NCI-H748 (cell line): ENCODE data around the gene PDCD5.
"Not testable (repeated sequence)": the region's sequence is repeated elsewhere in the genome, so short reads cannot be mapped to it uniquely, and the experiment has no call there.

ENCODE experiments used
- DNase-seq: peaks from one replicate; lab custom pipeline; 2025; ENCODE audit not compliant: unreplicated experiment; lab: John Stamatoyannopoulos, UW

The PDCD5 gene

DNA sequence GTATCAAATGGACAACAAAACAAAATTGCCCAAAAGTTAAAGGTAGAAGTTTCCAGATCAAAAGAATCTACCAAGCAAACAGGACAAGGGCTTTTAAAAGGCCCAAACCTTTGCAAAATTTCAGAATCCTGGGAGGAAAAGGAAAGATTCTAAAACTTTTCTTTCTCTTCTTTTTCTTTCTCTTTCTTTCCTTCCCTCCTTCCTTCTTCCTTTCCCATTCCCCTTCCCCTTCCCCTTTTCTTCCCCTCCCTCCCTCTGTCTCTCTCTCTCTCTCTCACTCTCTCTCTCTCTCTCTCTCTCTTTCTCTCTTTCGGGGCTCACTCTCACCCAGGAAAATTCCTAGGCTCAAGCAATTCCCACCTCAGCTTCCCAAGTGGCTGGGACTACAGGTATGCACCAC is 4.2 kb upstream of the PDCD5 start:
- no peak for DNase-seq

DNA sequence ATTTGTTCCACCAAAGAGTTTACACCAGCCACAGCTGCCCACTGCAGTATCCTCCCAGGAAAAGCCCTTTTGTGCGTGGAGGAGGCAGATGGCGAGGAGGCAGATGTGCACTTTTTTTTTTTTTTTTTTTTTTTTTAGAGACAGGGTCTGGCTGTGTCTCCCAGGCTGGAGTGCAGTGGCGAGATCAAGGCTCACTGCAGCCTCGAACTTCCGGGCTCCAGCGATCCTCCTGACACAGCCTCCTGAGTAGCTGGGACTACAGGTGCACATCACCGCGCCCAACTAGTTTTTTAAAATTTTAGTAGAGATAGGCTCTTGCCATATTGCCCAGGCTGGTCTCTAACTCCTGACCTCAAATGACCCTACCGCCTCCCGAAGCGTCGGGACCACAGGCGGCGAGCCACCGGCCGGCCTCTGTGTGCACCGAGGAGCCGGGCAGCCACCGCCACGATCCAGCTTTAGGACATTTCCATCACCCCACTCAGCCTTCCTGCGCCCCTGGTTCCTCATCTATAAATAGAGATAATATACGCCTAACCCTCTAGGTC is 563 bp upstream of the PDCD5 start:
- peak; percentile 42 for DNase-seq

DNA sequence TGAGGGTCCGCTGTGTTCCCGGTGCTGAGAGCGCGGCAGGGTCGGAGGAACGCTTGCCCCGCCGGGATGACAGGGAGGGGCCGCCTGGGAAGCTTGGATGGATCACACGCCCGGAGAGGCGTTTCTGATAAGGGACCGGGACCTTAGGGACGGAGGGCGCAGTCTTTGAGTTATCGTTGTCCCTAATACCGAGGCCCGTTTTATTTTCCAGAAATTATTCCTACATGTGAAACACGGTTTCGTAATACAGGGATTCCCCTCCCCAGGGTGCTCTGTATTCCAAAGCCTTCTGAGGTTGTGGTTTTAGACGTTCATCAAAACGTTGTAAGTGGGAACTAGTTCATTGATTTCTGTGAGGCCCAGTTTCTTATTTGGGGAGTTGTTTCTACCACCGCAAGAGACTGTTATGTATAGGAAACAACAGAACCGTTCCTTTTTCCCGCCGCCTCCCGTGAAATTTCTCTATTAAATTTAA is 752 bp downstream of the PDCD5 start:
- peak; percentile 56 for DNase-seq

DNA sequence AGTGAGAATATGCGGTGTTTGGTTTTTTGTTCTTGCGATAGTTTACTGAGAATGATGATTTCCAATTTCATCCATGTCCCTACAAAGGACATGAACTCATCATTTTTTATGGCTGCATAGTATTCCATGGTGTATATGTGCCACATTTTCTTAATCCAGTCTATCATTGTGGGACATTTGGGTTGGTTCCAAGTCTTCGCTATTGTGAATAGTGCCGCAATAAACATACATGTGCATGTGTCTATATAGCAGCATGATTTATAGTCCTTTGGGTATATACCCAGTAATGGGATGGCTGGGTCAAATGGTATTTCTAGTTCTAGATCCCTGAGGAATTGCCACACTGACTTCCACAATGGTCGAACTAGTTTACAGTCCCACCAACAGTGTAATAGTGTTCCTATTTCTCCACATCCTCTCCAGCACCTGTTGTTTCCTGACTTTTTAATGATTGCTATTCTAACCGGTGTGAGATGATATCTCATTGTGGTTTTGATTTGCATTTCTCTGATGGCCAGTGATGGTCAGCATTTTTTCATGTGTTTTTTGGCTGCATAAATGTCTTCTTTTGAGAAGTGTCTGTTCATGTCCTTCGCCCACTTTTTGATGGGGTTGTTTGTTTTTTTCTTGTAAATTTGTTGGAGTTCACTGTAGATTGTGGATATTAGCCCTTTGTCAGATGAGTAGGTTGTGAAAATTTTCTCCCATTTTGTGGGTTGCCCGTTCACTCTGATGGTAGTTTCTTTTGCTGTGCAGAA is 6.9 kb downstream of the PDCD5 start:
- not testable (repeated sequence) for DNase-seq

DNA sequence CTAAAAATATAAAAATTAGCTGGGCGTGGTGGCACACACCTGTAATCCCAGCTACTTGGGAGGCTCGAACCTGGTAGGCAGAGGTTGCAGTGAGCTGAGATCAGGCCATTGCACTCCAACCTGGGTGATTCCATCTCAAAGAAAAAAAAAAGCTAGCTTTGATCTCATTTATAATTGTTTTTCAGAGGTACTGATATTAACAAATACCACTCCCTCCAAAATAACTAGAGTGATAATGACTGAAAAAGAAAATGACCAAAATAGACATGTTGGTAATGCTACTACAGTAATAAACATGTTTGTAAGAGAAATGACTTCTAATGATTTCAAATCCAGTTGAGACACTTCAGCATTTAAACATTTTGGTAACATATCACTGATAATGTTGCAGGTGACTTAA is 13.0 kb downstream of the PDCD5 start:
- no peak for DNase-seq

DNA sequence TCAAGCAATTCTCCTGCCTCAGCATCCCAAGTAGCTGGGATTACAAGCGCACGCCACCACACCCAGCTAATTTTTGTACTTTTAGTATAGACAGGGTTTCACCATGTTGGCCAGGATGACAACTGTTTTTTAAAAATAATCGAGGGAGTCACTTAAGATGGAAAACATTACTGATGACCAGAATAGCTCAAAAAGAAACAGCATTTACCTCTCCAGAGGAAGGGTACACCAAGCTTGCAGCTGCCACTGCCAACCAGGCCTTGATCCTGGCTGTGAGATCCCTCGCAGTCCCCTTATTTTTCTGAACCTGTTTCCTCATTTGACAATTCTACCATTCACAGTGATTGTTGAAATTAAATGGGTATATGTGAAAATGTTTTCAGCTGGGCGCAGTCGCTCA is 14.5 kb downstream of the PDCD5 start:
- no peak for DNase-seq

DNA sequence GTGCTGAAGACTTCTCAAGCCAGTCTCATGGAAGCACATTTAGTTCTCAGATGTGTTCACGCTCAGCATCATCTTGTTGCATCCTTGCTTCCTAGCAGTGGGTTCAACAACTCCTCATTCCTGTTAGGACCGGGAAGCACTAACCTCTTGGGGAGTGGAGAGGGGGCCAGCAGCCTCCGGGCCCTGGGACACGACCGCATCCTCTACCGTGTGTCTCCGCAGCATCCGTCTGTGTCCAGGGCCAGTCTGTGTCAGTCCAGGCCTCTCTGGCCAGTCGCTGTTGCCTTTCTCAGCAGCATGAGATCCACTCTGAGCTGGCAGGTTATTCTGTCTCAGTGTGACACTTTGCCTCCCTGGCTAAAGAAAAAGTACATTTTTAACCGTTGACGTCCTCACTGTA is 17.0 kb downstream of the PDCD5 start:
- no peak for DNase-seq

DNA sequence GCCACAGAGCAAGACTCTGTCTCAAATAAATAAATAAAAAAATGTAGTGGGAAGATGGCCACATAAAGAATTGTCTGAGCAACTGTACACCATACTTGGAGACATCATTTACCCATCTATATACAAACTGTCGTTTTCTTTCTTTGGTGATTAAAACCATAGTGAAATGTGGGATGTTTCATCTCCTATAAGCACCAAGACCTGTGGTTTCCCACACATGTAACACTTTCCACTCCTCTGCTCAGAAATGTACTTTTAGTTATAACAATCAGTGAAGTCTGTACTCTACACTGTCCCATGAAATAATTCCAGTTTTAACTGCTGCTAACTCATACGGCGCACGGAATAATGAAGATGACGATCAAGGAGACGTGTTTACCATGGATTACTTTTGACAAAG is 18.3 kb downstream of the PDCD5 start:
- no peak for DNase-seq

DNA sequence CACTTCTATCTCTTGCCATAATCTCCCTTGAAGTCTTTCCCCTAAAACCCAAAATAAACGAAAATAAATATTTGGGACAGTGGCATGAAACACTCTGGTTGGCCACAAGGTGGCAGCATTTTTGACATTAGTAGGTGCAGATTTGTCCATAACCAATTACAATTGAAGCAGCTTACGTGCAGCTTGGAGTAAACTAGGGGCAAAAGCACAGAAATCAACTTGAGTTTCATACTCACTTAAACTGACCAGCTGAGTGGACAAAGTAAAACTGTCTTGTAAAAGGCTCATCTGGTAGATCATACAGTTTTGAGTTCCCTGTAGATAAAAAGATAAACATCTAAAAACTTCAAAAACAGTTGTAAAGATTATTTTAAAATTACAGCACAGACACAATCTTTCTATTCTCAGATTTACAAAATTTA is 18.8 kb downstream of the PDCD5 start:
- DNase-seq, result peak; percentile 74

DNA sequence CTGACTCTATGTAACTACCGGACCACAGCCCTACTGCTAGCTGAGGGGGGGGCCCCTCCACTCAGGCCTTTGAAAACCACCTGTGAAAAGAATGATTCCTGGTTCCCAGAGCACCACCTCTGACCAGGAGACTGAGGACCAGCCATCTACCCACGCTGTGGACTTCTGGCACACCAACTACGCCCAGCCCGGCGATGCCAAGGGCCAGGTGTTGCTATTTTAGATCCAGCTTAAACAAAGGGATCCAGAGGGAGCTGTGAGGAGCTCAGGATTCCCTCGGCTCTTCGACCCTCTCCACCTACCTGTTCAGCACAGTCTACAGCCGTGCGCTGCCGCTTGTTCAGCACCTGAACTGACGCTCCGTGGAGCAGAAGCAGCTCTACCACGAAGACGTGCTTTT is 23.0 kb downstream of the PDCD5 start:
- no peak for DNase-seq

DNA sequence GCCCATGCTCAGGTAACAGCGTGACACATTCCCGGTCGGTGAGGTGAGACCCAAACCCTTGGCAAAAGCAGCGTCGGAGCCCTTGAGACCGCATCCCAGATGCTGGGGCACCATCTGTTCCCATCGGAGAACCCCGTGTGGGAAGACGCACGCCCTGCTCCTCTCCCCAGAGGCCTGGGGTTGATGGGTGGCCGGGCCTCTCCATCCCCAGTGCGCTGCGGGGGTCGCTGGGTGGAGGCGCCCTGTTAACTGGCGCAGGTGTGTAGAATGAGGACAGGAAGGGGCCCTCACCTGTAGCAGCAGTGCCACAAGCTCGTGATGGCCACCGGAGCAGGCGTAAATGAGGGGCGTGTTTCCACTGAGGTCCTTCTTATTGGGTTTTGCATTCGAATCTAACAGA is 24.6 kb downstream of the PDCD5 start:
- DNase-seq, result no peak

DNA sequence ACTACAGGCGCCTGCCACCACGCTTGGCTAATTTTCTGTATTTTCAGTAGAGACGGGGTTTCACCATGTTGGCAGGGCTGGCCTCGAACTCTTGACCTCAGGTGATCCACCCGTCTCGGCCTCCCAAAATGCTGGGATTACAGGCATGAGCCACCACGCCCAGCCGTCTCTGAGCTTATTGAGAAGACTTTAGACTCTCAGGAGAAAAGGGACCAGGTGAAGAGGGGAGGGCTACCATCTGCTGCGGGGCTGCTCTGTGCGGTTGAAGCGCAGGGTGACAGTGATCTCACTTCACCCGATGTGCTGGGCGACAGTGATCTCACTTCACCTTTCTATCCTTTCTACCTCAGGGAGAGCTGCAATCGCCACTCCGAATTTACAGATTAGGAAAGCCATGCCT is 25.3 kb downstream of the PDCD5 start:
- no peak for DNase-seq

DNA sequence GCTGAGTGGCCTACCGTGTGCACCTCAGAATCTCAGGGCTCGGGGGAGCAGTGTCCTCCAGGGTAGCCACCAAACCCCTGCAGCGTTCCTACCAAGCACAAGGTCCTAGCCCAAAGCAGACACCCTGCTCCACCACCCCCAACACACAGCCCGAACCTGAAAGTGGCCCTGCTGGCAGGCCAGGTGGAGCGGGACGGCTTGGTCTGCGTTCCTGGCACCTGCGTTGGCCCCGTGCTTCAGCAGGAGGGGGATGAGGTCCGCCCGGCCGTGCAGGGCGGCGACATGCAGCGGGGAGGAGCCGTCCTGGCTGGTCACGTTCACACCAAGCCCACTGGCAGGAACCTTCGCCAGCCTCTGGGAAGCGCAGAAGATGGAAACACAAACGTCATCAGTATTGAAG is 26.5 kb downstream of the PDCD5 start:
- no peak for DNase-seq

DNA sequence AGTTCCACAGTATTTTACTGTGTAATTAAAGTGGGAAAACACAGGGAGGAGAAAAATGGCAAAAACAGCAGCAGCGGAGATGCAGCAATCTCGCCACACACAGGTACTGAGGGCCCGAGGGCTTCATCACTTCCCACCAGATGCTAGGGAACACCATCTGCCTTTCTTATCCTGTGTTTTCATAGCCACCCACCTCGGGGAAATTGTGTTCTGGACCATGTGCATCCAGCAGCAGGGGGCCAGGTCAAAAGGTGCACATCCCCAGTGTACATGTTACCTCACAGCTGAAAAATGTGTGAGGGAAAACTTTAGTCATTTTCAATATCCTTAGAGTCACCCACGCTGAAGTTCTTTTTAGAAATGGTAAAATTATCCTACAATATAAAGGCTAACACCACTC is 30.2 kb downstream of the PDCD5 start:
- no peak for DNase-seq

DNA sequence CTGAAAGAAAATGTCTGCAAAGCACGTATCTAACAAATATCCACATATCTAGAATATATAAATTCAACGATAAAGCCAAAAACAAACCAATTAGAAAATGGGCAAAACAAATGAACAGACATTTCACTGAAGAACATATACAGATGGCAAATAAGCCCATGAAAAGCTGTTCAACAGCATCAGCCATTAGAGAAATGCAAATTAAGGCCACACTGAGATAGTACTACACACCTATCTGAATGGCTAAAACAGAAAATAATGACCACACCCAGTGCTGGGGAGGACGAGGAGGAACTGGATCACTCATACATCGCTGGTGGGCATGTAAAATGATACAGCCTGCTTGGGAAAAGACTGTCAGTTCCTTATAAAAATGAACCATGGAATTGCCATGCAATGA is 32.0 kb downstream of the PDCD5 start:
- no peak for DNase-seq

DNA sequence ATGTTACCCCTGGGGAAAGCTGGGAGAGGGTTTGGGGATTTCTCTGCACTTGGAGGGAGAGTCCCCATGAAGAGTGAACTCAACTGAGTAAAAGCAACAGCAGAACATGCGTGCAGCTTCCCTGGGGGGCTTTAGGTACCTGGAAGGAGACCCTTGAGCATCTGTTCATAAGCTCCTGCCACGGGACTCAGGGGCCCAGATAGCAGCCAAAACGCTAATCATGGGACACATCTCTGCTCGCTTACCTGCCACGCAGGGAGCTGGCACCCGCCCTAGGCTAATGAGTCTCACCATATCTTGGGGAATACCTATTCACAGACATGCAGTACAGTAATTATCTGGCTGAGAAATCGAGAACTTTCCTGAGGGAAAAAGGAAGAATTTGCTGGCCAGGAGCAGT is 33.9 kb downstream of the PDCD5 start:
- DNase-seq, result no peak

DNA sequence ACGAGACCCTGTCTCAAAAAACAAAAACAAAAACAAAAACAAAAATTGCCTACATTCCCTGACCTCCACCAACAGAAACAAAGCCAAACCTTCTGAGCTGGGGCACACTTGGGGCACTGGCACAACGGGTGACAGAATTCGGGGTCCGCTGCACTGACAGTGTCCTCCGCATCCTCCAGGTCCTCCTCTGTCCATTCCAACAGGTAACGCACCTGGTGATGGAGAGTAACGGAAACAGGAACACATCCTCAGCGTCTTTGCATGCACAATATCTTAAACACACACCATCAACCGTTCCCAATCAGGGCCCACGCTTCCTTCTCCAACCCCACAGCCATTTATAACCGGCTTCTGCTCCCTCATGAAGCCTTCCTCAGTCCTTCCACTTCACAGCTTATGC is 34.6 kb downstream of the PDCD5 start:
- DNase-seq, result no peak

DNA sequence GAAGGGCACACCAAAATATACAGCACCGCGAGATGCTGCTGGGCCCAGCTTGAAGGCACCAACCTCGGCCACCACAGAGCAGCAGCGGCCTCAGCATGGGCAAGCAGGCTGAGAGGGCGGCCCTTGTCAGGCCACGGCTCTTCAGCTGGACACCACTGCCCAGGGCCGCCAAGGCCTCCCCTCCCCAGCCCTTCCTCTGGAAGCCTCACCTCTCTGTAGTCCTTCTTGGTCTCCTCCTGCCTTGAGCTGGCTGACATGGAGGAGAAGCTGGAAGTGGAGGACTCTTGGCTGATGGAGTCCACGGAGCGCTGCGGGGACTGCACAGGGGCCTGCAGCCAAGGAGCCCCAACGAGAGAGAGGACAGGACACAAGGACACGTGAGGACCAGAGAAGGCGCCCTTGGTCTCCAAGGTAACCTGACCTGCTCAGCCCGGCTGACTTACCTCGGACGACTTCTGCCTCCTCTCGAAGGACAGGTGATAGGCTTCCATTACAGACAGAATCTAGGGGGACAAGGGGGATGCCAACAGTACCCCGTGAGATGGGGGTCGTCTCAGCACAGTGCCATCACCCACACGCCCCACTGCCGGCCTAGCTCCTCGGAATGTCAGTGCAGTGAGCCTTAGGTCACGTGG is 38.2 kb downstream of the PDCD5 start:
- no peak for DNase-seq

DNA sequence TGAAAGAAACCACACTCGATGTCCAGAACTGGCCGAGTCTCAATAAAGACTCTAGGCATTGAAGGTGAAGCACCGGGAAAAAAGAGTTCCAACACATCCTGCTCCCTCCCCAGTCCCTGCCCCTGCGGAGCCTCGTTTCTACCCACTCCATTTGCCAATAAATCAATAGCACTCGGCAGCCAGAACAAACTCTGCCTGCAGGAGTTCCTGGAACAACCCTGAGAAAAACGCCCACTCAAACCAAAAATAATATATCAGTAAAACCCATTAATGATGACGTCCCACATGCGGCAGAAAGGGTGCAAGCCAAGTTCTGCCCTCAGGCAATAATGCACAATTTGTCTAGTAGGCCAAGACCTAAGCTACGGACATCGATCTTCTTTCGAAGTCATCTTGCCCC is 41.0 kb downstream of the PDCD5 start:
- DNase-seq, result no peak

DNA sequence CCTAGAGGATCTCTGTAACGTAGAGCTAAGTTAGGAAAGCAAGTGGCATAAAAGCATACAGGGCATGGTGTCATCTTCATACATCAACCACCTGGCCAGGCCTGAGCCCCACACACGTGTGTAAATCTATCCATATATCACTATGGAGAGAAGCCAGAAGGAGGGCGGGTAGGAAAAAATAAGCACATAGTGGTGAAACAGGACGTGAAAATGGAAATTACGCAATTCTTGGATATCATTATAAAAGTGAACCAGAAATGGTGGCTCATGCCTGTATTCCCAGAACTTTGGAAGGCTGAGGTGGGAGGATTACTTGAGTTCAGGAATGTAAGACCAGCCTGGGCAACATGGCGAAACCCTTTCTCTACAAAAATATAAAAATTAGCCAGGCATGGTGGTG is 43.4 kb downstream of the PDCD5 start:
- DNase-seq, result no peak

DNA sequence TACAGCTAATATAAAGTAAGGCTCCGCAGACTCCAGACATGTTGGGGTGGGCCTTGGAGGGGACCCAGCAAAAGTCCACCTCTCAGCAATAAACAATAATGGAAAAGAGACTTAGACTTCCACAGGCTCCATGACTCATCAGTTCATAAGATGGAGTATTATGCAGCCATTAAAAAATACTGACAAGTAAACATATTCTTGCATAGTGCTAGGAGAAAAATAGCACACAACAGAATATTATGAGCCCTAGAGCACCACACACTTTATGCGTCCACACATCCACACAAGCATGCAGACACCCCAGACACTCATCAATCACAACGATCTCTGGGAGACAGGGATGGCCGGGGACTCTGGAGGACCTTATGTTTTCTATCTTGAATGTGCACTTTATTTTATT is 46.0 kb downstream of the PDCD5 start:
- no peak for DNase-seq

DNA sequence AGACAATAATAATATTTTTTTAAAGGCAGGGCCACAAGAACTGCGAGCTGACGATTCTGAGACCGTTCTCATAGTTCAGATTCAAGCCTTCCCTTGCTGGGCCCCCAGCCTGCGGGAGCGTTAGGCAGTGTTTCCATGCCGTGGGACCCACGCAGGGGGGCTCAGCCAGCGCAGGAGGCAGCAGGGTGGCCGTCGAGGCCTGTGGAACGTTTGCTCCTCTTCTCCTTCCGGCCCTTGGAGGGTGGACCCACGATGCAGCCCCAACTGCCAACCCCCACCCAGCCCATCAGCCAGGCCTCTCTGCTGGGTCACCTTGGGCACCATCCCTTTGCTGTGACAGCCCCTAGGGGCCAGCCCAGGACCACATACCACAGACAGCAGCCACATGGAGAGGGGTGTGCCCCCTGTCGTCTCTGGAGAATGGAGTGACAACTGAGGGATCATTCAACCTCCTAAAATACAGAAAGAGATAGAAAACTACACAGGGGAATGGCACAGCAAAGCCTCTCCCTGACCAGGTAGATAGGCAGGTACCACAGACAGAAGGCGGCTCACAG is 46.8 kb downstream of the PDCD5 start:
- no peak for DNase-seq
